Subcutaneous adipose tissue (tissue), 4 donors: ENCODE results near the gene UIMC1. TPM values are rescaled to one million over a fixed set of nuclear protein-coding genes. Genes with fewer than 3 reads are reported as not detected.

Experiments
- total RNA-seq, 4 donors: library from RNA; depleted of rRNA; stranded (reverse); fragments of >200 nt; gene quantifications; one replicate each; pipeline ENCODE4 v1.1.0, GENCODE V29; 2016
- TF ChIP-seq, protein P1 (sequence below): fragments of 450-650 bp; IDR thresholded peaks from one replicate; pipeline ENCODE4 v1.5.1; 2016; ENCODE audit warnings: low read depth, mild to moderate bottlenecking, control low read depth, antibody characterized with exemption, moderate library complexity

UIMC1 gene
- total RNA-seq, 4 donors from 2014 or later = 22.5 to 44.8 (median 30.5) TPM

DNA sequence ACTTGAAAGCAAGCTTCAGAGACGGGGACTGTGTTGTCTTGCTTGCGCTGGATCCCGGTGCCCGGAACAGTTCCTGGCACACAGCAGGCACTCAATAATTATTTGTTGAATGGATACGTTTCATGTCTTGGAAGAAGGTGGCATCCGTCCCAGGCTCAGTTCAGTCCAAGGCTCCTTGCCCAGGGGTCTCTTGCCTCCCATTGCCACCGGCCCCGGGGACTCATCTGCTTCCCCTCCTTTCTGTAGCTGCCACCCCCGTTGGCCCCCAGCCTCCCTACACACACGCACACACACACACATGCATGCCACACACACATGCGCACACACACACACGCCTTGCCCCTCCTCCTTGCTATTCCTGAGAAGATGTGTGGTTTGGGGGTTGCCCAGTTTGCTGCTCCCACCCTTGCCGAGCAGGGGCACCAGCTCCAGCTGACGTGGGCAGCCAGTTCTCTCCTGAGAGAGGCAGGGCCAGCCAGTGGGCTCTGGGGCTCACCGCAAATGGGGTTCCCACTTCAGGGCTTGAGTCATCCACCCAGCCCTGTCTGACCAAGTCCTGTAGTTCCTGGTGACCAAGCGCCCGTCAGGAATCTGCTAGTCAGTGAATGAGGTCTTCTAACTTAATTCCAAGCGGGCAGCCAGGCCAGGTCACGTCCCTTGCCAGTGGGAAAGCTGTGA lies 149.2 kb downstream of the UIMC1 start:
- TF ChIP-seq, protein P1, sequence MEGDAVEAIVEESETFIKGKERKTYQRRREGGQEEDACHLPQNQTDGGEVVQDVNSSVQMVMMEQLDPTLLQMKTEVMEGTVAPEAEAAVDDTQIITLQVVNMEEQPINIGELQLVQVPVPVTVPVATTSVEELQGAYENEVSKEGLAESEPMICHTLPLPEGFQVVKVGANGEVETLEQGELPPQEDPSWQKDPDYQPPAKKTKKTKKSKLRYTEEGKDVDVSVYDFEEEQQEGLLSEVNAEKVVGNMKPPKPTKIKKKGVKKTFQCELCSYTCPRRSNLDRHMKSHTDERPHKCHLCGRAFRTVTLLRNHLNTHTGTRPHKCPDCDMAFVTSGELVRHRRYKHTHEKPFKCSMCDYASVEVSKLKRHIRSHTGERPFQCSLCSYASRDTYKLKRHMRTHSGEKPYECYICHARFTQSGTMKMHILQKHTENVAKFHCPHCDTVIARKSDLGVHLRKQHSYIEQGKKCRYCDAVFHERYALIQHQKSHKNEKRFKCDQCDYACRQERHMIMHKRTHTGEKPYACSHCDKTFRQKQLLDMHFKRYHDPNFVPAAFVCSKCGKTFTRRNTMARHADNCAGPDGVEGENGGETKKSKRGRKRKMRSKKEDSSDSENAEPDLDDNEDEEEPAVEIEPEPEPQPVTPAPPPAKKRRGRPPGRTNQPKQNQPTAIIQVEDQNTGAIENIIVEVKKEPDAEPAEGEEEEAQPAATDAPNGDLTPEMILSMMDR = no peak

DNA sequence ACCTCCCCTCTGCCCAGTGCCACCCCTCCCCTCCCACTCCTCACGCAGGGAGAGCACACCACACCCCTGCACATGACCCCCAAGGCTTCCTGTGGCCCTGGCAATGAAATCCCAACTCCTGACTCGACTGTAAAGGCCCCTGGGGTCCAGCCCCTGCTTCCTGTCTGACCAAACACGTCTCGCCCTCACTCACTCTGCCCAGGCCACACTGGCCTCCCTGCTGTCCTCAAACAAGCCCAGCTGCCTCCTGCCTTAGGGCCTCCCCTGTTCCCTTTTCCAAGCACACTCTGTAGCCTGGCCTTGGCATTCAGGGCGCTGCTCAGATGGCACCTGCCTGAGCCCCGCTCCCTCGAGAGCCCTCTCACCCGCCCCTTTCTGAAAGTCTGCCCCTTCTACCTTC lies 149.8 kb downstream of the UIMC1 start:
- TF ChIP-seq, protein P1 = no peak

DNA sequence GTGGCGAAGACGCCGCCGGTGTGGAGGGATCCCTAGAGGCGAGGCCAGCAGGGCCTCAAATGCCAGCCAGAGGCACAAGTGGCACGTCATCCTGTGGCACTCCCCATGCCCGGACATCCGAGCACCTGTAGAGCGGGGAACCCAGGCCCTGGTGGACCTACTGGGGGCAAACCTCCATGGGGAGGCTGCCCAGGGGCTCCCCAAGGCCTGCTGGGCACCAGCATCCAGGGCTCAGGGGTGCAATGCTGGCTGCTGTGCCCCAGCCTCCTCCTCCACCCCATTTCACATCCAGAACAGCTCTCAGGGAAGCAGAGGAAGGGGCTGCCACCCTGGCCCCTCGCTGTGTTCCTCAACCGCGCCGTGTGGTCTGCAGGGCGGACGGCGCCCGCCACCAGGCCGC lies 151.0 kb downstream of the UIMC1 start:
- TF ChIP-seq, protein P1 = no peak

Other genes starting within 250 kb of the UIMC1 start
- gene UNC5A, start 196.2 kb downstream of the UIMC1 start, total RNA-seq = under 1 TPM in 2 of 4 donors, not detected in 2; 0.17 to 0.19 TPM
- gene HK3, start 107.4 kb downstream of the UIMC1 start, total RNA-seq = 10 to 100 TPM in 3 of 4 donors, 1 to 10 TPM in 1; 5.2 to 38.1 (median 16.3) TPM
- gene ZNF346, start 15.9 kb upstream of the UIMC1 start, total RNA-seq = 10 to 100 TPM in 3 of 4 donors, 1 to 10 TPM in 1; 8.5 to 13.3 (median 12.3) TPM
- 1 to 10 TPM in 2 of 4 donors, not detected in 2; 1.1 TPM for gene FGFR4, start 80.1 kb upstream of the UIMC1 start, total RNA-seq
- gene NSD1, start 127.0 kb upstream of the UIMC1 start, total RNA-seq = 10 to 100 TPM; 35.2 to 52.0 (median 37.7) TPM